ENCODE data around the gene STXBP6. TPM values are rescaled to one million over a fixed set of nuclear protein-coding genes. Genes with fewer than 3 reads are reported as not detected.

STXBP6 gene
- total and polyA plus RNA-seq, 2 of the 13 experiments (the other 11 are each of a cell fraction or from before 2014, with no cell fraction given): 35.3 to 42.8 TPM

GRCh38 chr14:25034803-25035681, 14.9 kb downstream of the STXBP6 start (continued):
- TF ChIP-seq TFDP1 (CRISPR knock-in tag; IDR thresholded peaks at IDR 0.05; ENCODE audit: borderline replicate concordance) (no peak; the same call in 1 of the 2 replicates), TBX3 (IDR thresholded peaks at IDR 0.05; ENCODE audit: borderline replicate concordance) (no peak; the same call in 1 of the 2 replicates), PCBP1 (IDR thresholded peaks at IDR 0.05; ENCODE audit: borderline replicate concordance, low read depth, low read length) (no peak), SIX1 (CRISPR knock-in tag; IDR thresholded peaks at IDR 0.05; ENCODE audit: borderline replicate concordance) (peak; percentile 64; the same call in 1 of the 2 replicates), KAT8 (CRISPR knock-in tag; IDR thresholded peaks at IDR 0.05) (peak; percentile 53; the same call in 1 of the 2 replicates), SCMH1 (CRISPR knock-in tag; IDR thresholded peaks at IDR 0.05; ENCODE audit: borderline replicate concordance) (no peak), GABPB1 (CRISPR knock-in tag; IDR thresholded peaks at IDR 0.05) (peak; percentile 30; the same call in 1 of the 2 replicates), ZNF619 (CRISPR knock-in tag; IDR thresholded peaks at IDR 0.05) (no peak), MBNL3 (CRISPR knock-in tag; conservative IDR thresholded peaks at IDR 0.05) (no peak), PCBP2 (optimal IDR thresholded peaks at IDR 0.05; ENCODE audit: low read depth, low read length, poor library complexity, severe bottlenecking) (no peak), GATA4 (IDR thresholded peaks at IDR 0.05; ENCODE audit: borderline replicate concordance, low read depth) (0 out of 2 replicates have a peak, but pooled peaks have one; percentile 50), ZNF547 (CRISPR knock-in tag; IDR thresholded peaks at IDR 0.05) (no peak), FOXM1 (CRISPR knock-in tag; IDR thresholded peaks at IDR 0.05) (no peak), ZNF773 (CRISPR knock-in tag; IDR thresholded peaks at IDR 0.05; ENCODE audit: borderline replicate concordance) (no peak), ZNF800 (CRISPR knock-in tag; IDR thresholded peaks at IDR 0.05) (no peak), ZNF597 (CRISPR knock-in tag; IDR thresholded peaks at IDR 0.05) (no peak), SOX13 (IDR thresholded peaks at IDR 0.05) (peak; percentile 83; the same call in 1 of the 2 replicates), SOX13 (CRISPR knock-in tag; conservative IDR thresholded peaks at IDR 0.05 in 1 of 2, IDR thresholded peaks at IDR 0.05 in 1 of 2) (peak in 1 of 2 experiments; percentile 97; a peak in 2 of 4 replicates), ZKSCAN5 (CRISPR knock-in tag; IDR thresholded peaks at IDR 0.05) (no peak), MLX (CRISPR knock-in tag; IDR thresholded peaks at IDR 0.05) (peak; percentile 52), MED8 (CRISPR knock-in tag; IDR thresholded peaks at IDR 0.05; ENCODE audit: insufficient replicate concordance) (peak; percentile 64)

Measured in HepG2 (cell line).